Hepatocyte (in vitro differentiated cells): ENCODE results near the gene OSGIN1.

Source experiments
- CTCF ChIP-seq: fragments of 200-600 bp; sonication (generic); IDR thresholded peaks from 2 replicates; pipeline ENCODE4 v1.5.1; 2016; ENCODE audit warnings: antibody characterized with exemption, mild to moderate bottlenecking; ENCODE audit not compliant: poor library complexity
- EZH2phosphoT487 ChIP-seq: fragments of 200-600 bp; sonication (generic); IDR thresholded peaks from one replicate; pipeline ENCODE4 v1.6.1; 2018; ENCODE audit warnings: antibody characterized with exemption, mild to moderate bottlenecking, low read depth, moderate library complexity; ENCODE audit not compliant: unreplicated experiment, severe bottlenecking

GRCh38 chr16:83974475-83974874 is 21.4 kb downstream of the OSGIN1 start:
- no peak for TF ChIP-seq EZH2phosphoT487
- no peak for TF ChIP-seq CTCF
